Measurements from ENCODE around the gene RYR3.

The RYR3 gene

GRCh38 chr15:33859992-33860545 is 549.3 kb downstream of the RYR3 start:
- H3K36me3 ChIP-seq (ENCODE audit: control insufficient read depth, low read length), result 0 out of 2 replicates have a peak, but pooled peaks cover 3% of the 10 kb centered on the region
- H3K4me1 ChIP-seq (ENCODE audit: control insufficient read depth, low read length), result no peaks in the 10 kb centered on the region
- no peak overlapping the region for H3K27ac ChIP-seq (ENCODE audit: low read depth, low read length)
- no peak overlapping the region for H3K4me2 ChIP-seq (ENCODE audit: low read length)
- H3K79me2 ChIP-seq (ENCODE audit: control insufficient read depth, low read length), result no peaks in the 10 kb centered on the region
- H3K9me3 ChIP-seq (ENCODE audit: control insufficient read depth, insufficient read depth, low read length), result no peaks in the 10 kb centered on the region
- H4K20me1 ChIP-seq (ENCODE audit: control insufficient read depth, insufficient read depth, low read depth, low read length), result no peaks in the 10 kb centered on the region
- no peaks in the 10 kb centered on the region for H3F3A ChIP-seq (ENCODE audit: control insufficient read depth, insufficient read depth)
- no peaks in the 10 kb centered on the region for H3K9me2 ChIP-seq (replicated peaks; ENCODE audit: control insufficient read depth, low read length)
- H3K27me3 ChIP-seq (ENCODE audit: control insufficient read depth, low read length), result no peaks in the 10 kb centered on the region
- no peak overlapping the region for H3K4me3 ChIP-seq (ENCODE audit: low read length)
- no peak for TF ChIP-seq EZH2phosphoT487 (IDR thresholded peaks at IDR 0.05; ENCODE audit: borderline replicate concordance, low read length)
- TF ChIP-seq CTCF (IDR thresholded peaks at IDR 0.05; ENCODE audit: low read depth, low read length, poor library complexity, severe bottlenecking), result no peak

DNA sequence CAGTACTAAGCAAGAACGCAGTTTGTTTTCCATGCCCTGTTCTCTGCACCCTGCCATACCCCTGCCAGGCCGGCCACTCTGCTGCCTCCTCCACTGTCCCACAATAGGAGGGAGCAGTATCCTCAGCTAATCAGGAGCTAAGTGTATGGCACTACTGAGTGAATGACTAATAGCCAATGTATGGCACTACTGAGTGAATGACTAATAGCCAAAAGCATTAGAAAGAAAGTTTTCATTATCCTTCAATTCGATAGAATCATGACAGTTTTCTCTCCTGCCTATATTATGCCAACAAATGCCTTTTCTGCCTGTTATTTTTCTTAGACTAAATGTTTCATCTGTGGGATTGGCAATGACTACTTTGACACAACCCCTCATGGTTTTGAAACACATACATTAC is 550.0 kb downstream of the RYR3 start:
- H3K4me2 ChIP-seq (ENCODE audit: low read length), result no peak overlapping the region

GRCh38 chr15:33864360-33865075 is 553.8 kb downstream of the RYR3 start:
- H3F3A ChIP-seq (ENCODE audit: control insufficient read depth, insufficient read depth), result no peaks in the 10 kb centered on the region
- no peaks in the 10 kb centered on the region for H3K9me3 ChIP-seq (ENCODE audit: control insufficient read depth, insufficient read depth, low read length)
- H3K4me2 ChIP-seq (ENCODE audit: low read length), result no peak overlapping the region
- peaks cover 14% of the 10 kb centered on the region; the same call in 1 of the 2 replicates for H3K36me3 ChIP-seq (ENCODE audit: control insufficient read depth, low read length)
- no peaks in the 10 kb centered on the region for H3K4me1 ChIP-seq (ENCODE audit: control insufficient read depth, low read length)
- no peaks in the 10 kb centered on the region for H4K20me1 ChIP-seq (ENCODE audit: control insufficient read depth, insufficient read depth, low read depth, low read length)
- no peaks in the 10 kb centered on the region for H3K9me2 ChIP-seq (replicated peaks; ENCODE audit: control insufficient read depth, low read length)
- no peak for TF ChIP-seq CTCF (IDR thresholded peaks at IDR 0.05; ENCODE audit: low read depth, low read length, poor library complexity, severe bottlenecking)
- no peak for TF ChIP-seq EZH2phosphoT487 (IDR thresholded peaks at IDR 0.05; ENCODE audit: borderline replicate concordance, low read length)
- no peaks in the 10 kb centered on the region for H3K79me2 ChIP-seq (ENCODE audit: control insufficient read depth, low read length)
- no peak overlapping the region for H3K4me3 ChIP-seq (ENCODE audit: low read length)
- H3K27ac ChIP-seq (ENCODE audit: low read depth, low read length), result no peak overlapping the region
- H3K27me3 ChIP-seq (ENCODE audit: control insufficient read depth, low read length), result no peaks in the 10 kb centered on the region

More for the DNA sequence above, 550.0 kb downstream of the RYR3 start:
- H3K4me3 ChIP-seq (ENCODE audit: low read length), result no peak overlapping the region
- no peaks in the 10 kb centered on the region for H3F3A ChIP-seq (ENCODE audit: control insufficient read depth, insufficient read depth)
- no peaks in the 10 kb centered on the region for H4K20me1 ChIP-seq (ENCODE audit: control insufficient read depth, insufficient read depth, low read depth, low read length)
- no peak overlapping the region for H3K27ac ChIP-seq (ENCODE audit: low read depth, low read length)
- H3K79me2 ChIP-seq (ENCODE audit: control insufficient read depth, low read length), result no peaks in the 10 kb centered on the region
- H3K9me3 ChIP-seq (ENCODE audit: control insufficient read depth, insufficient read depth, low read length), result no peaks in the 10 kb centered on the region
- H3K4me1 ChIP-seq (ENCODE audit: control insufficient read depth, low read length), result no peaks in the 10 kb centered on the region
- peaks cover 6% of the 10 kb centered on the region; the same call in 1 of the 2 replicates for H3K36me3 ChIP-seq (ENCODE audit: control insufficient read depth, low read length)
- H3K9me2 ChIP-seq (replicated peaks; ENCODE audit: control insufficient read depth, low read length), result no peaks in the 10 kb centered on the region
- TF ChIP-seq EZH2phosphoT487 (IDR thresholded peaks at IDR 0.05; ENCODE audit: borderline replicate concordance, low read length) (no peak), CTCF (IDR thresholded peaks at IDR 0.05; ENCODE audit: low read depth, low read length, poor library complexity, severe bottlenecking) (no peak)
- H3K27me3 ChIP-seq (ENCODE audit: control insufficient read depth, low read length), result no peaks in the 10 kb centered on the region

All from DOHH2 (cell line).